HepG2 (cell line): ENCODE measurements around the gene ZDHHC7. TPM values are rescaled to one million over a fixed set of nuclear protein-coding genes. Genes with fewer than 3 reads are reported as not detected.

Source experiments
- CCDC6 ChIP-seq: sonication (generic); formaldehyde crosslinking; IDR thresholded peaks from 2 replicates; pipeline ENCODE4 v1.8.1; 2022; ENCODE audit warnings: mild to moderate bottlenecking, missing genetic modification reagents, moderate library complexity
- FLYWCH1 ChIP-seq: sonication (generic); formaldehyde crosslinking; IDR thresholded peaks from 2 replicates; pipeline ENCODE4 v1.8.1; 2023; ENCODE audit warnings: mild to moderate bottlenecking, missing genetic modification reagents
- HNF1B ChIP-seq: sonication (generic); formaldehyde crosslinking; IDR thresholded peaks from 2 replicates; pipeline ENCODE4 v1.5.1; 2020; ENCODE audit warnings: mild to moderate bottlenecking, moderate library complexity, missing genetic modification reagents
- JARID2 ChIP-seq: sonication (generic); formaldehyde crosslinking; IDR thresholded peaks from 2 replicates; pipeline ENCODE4 v1.8.1; 2023; ENCODE audit warnings: missing genetic modification reagents, inconsistent platforms; ENCODE audit not compliant: insufficient replicate concordance
- KMT2B ChIP-seq: IDR thresholded peaks from 2 replicates; pipeline ENCODE4 v1.6.1; 2016; ENCODE audit warnings: missing genetic modification reagents, missing compliant biosample characterization
- NPAS2 ChIP-seq: sonication (generic); formaldehyde crosslinking; IDR thresholded peaks from 2 replicates; pipeline ENCODE4 v1.8.0; 2022; ENCODE audit warnings: mild to moderate bottlenecking, missing genetic modification reagents, borderline replicate concordance
- PHF8 ChIP-seq: sonication (generic); formaldehyde crosslinking; IDR thresholded peaks from 2 replicates; pipeline ENCODE4 v1.5.0; 2020; ENCODE audit warnings: missing genetic modification reagents
- POGK ChIP-seq: sonication (generic); formaldehyde crosslinking; conservative IDR thresholded peaks from 2 replicates; pipeline ENCODE4 v1.8.0; 2022; ENCODE audit warnings: mild to moderate bottlenecking, moderate library complexity, missing genetic modification reagents
- REL ChIP-seq: sonication (generic); formaldehyde crosslinking; conservative IDR thresholded peaks from 2 replicates; pipeline ENCODE4 v1.8.0; 2022; ENCODE audit warnings: mild to moderate bottlenecking, missing genetic modification reagents, moderate library complexity
- RFXAP ChIP-seq: sonication (generic); formaldehyde crosslinking; IDR thresholded peaks from 2 replicates; pipeline ENCODE4 v1.4.0; 2020; ENCODE audit warnings: missing genetic modification reagents, borderline replicate concordance
- SALL2 ChIP-seq: sonication (generic); formaldehyde crosslinking; IDR thresholded peaks from 2 replicates; pipeline ENCODE4 v1.8.1; 2023; ENCODE audit warnings: mild to moderate bottlenecking, missing genetic modification reagents, inconsistent platforms
- SAP130 ChIP-seq: IDR thresholded peaks from 2 replicates; pipeline ENCODE4 v1.6.1; 2016; ENCODE audit warnings: low read depth
- SMAD1 ChIP-seq: sonication (generic); formaldehyde crosslinking; IDR thresholded peaks from 2 replicates; pipeline ENCODE4 v1.4.0; 2020; ENCODE audit warnings: missing genetic modification reagents, low read depth, mild to moderate bottlenecking, borderline replicate concordance
- SNRNP70 ChIP-seq: fragments of 200-400 bp; formaldehyde crosslinking; IDR thresholded peaks from 2 replicates; pipeline ENCODE4 v1.6.1; 2017; ENCODE audit warnings: mild to moderate bottlenecking, low read depth, low read length, moderate library complexity
- TAF15 ChIP-seq: fragments of 200-400 bp; formaldehyde crosslinking; IDR thresholded peaks from one replicate; pipeline ENCODE4 v1.6.1; 2018; ENCODE audit warnings: mild to moderate bottlenecking, low read depth, low read length; ENCODE audit not compliant: poor library complexity, severe bottlenecking
- TBX3 ChIP-seq: fragments of 450-650 bp; IDR thresholded peaks from 2 replicates; pipeline ENCODE4 v1.6.1; 2017; ENCODE audit warnings: antibody characterized with exemption, mild to moderate bottlenecking, inconsistent platforms, borderline replicate concordance
- TRIM22 ChIP-seq: fragments of 450-650 bp; IDR thresholded peaks from 2 replicates; pipeline ENCODE4 v1.6.1; 2017
- ZFP36L1 ChIP-seq: sonication (generic); formaldehyde crosslinking; IDR thresholded peaks from 2 replicates; pipeline ENCODE4 v1.8.0; 2022; ENCODE audit warnings: mild to moderate bottlenecking, missing genetic modification reagents, moderate library complexity
- ZNF235 ChIP-seq: sonication (generic); formaldehyde crosslinking; IDR thresholded peaks from 2 replicates; pipeline ENCODE4 v1.8.1; 2023; ENCODE audit warnings: mild to moderate bottlenecking, missing genetic modification reagents, borderline replicate concordance
- ZNF383 ChIP-seq: sonication (generic); formaldehyde crosslinking; IDR thresholded peaks from 2 replicates; pipeline ENCODE4 v1.4.0; 2020; ENCODE audit warnings: missing genetic modification reagents, mild to moderate bottlenecking, borderline replicate concordance
- ZNF839 ChIP-seq: sonication (generic); formaldehyde crosslinking; IDR thresholded peaks from 2 replicates; pipeline ENCODE4 v1.4.0; 2020; ENCODE audit warnings: missing genetic modification reagents, mild to moderate bottlenecking, borderline replicate concordance
- ZZZ3 ChIP-seq: sonication (generic); formaldehyde crosslinking; IDR thresholded peaks from 2 replicates; pipeline ENCODE4 v1.4.0; 2020; ENCODE audit warnings: missing genetic modification reagents, mild to moderate bottlenecking, borderline replicate concordance
- polyA plus RNA-seq, 8 experiments: library from polyadenylated mRNA; depleted of rRNA in 3 of 8; stranded (reverse) in 7 of 8; unstranded in 1 of 8; fragments of >200 nt; fragmentation: Illumina TruSeq in 4 of 8; extraction: Trizol in 4 of 8; gene quantifications; 2 replicates each; pipeline versions ENCODE4 v1.2.1 to v1.2.3, GENCODE V29; 2011 to 2016; ENCODE audit warnings: low read depth in 4 of 8, missing spikeins in 1 of 8, mixed read lengths in 1 of 8; ENCODE audit not compliant: insufficient read depth in 1 of 8
- total RNA-seq, 5 experiments: library from RNA; depleted of rRNA; stranded (reverse); fragments of >200 nt; fragmentation: Illumina TruSeq; extraction: Trizol; gene quantifications; 2 replicates each; pipeline ENCODE4 v1.2.3, GENCODE V29; 2016; ENCODE audit warnings: low read depth in 1 of 5
- TF ChIP-seq, protein P1 (sequence below): sonication (generic); formaldehyde crosslinking; IDR thresholded peaks from 2 replicates; pipeline ENCODE4 v1.4.0; 2020; ENCODE audit warnings: missing genetic modification reagents, mild to moderate bottlenecking, borderline replicate concordance

ZDHHC7 gene
- total and polyA plus RNA-seq, 2 of the 13 experiments (the other 11 are each of a cell fraction or from before 2014, with no cell fraction given) = 46.8 to 67.6 TPM

DNA sequence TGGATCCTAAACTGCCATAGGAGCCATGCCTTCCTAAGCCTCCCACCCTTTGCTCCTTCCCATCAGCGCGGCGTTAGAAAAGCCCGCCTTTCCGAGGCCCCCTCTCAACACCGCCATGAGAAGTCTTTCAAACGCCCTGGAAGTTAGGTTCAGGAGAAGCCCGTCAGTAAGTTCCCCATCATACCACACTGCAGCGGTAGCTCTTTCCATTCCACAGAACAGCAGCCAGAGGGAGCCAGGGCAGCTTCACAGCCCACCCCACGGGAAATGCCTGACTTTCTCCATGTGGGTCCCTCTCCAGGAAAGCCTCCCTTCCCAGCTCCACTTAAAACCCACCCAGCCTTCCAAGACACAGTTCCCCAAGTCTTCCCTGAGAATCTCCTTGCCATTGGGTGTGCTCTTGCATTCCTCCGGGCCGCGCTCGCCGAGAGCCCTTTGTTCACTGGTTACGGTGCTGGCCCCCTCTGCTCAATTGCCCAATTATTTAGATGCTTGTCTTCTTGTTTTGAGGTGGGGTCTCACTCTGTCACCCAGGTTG lies 44.9 kb upstream of the ZDHHC7 start (continued):
- TF ChIP-seq TRIM22 (no peak), SNRNP70 (no peak), SALL2 (CRISPR knock-in tag) (no peak), ZNF383 (CRISPR knock-in tag) (no peak), RFXAP (no peak), ZZZ3 (CRISPR knock-in tag) (no peak; the same call in 1 of the 2 replicates), TBX3 (no peak), TAF15 (no peak), ZFP36L1 (CRISPR knock-in tag) (peak; percentile 32; the same call in 1 of the 2 replicates), SAP130 (CRISPR knock-in tag) (no peak; the same call in 1 of the 2 replicates), JARID2 (CRISPR knock-in tag) (no peak), SMAD1 (CRISPR knock-in tag) (no peak), NPAS2 (CRISPR knock-in tag) (no peak), KMT2B (CRISPR knock-in tag) (no peak), POGK (CRISPR knock-in tag) (no peak), REL (CRISPR knock-in tag) (no peak), ZNF235 (CRISPR knock-in tag) (no peak), FLYWCH1 (0 out of 2 replicates have a peak, but pooled peaks have one; percentile 12), CCDC6 (no peak), ZNF839 (CRISPR knock-in tag) (no peak), HNF1B (CRISPR knock-in tag) (no peak), PHF8 (no peak)
- TF ChIP-seq, protein P1, sequence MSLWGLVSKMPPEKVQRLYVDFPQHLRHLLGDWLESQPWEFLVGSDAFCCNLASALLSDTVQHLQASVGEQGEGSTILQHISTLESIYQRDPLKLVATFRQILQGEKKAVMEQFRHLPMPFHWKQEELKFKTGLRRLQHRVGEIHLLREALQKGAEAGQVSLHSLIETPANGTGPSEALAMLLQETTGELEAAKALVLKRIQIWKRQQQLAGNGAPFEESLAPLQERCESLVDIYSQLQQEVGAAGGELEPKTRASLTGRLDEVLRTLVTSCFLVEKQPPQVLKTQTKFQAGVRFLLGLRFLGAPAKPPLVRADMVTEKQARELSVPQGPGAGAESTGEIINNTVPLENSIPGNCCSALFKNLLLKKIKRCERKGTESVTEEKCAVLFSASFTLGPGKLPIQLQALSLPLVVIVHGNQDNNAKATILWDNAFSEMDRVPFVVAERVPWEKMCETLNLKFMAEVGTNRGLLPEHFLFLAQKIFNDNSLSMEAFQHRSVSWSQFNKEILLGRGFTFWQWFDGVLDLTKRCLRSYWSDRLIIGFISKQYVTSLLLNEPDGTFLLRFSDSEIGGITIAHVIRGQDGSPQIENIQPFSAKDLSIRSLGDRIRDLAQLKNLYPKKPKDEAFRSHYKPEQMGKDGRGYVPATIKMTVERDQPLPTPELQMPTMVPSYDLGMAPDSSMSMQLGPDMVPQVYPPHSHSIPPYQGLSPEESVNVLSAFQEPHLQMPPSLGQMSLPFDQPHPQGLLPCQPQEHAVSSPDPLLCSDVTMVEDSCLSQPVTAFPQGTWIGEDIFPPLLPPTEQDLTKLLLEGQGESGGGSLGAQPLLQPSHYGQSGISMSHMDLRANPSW (CRISPR knock-in tag) = no peak
